ENCODE measurements around the gene DOHH. TPM values are rescaled to one million over a fixed set of nuclear protein-coding genes. Genes with fewer than 3 reads are reported as not detected.

The DOHH gene
- total and polyA plus RNA-seq, 2 experiments from 2014 or later = 19.0 to 34.7 TPM

GRCh38 chr19:3454656-3455392 lies 45.6 kb downstream of the DOHH start:
- peaks cover 18% of the 10 kb centered on the region; the same call in 1 of the 2 replicates for H3K4me1 ChIP-seq (ENCODE audit: insufficient read depth)
- DNase-seq (ENCODE audit: low spot score) (no peak), ATAC-seq (no peak)
- no peaks in the 10 kb centered on the region for H3K36me3 Mint-ChIP-seq (ENCODE audit: low read depth)
- H3K4me3 Mint-ChIP-seq = no peak overlapping the region
- H3K9me2 ChIP-seq (ENCODE audit: insufficient read depth) = no peaks in the 10 kb centered on the region
- no peak overlapping the region for H3K4me3 ChIP-seq
- H4K20me1 ChIP-seq (replicated peaks; ENCODE audit: insufficient read depth) = no peaks in the 10 kb centered on the region; the same call in 1 of the 2 replicates
- H2AFZ ChIP-seq = no peak overlapping the region
- H3K27me3 Mint-ChIP-seq (ENCODE audit: insufficient read depth, low read depth, poor library complexity) = peaks cover 15% of the 10 kb centered on the region
- peaks cover 14% of the 10 kb centered on the region for H3K4me1 Mint-ChIP-seq
- no peaks in the 10 kb centered on the region for H3K36me3 ChIP-seq (ENCODE audit: insufficient read depth)
- no peak overlapping the region for H3K27ac ChIP-seq (ENCODE audit: low read depth)
- no peaks in the 10 kb centered on the region for H3F3A ChIP-seq (replicated peaks; ENCODE audit: low read depth)
- H3K27me3 ChIP-seq (ENCODE audit: insufficient read depth) = peaks cover 32% of the 10 kb centered on the region
- no peak overlapping the region for H3K27ac Mint-ChIP-seq
- H3K4me2 ChIP-seq = no peak overlapping the region
- no peaks in the 10 kb centered on the region; the same call in 2 of the 3 replicates for H3K9me3 Mint-ChIP-seq
- TF ChIP-seq CREB1 (CRISPR knock-in tag; IDR thresholded peaks at IDR 0.05; ENCODE audit: low read depth) (no peak), NANOG (IDR thresholded peaks at IDR 0.05; ENCODE audit: borderline replicate concordance) (no peak), STAT1 (IDR thresholded peaks at IDR 0.05; ENCODE audit: unreplicated experiment) (no peak), CTCF (conservative IDR thresholded peaks at IDR 0.05; ENCODE audit: low read depth in 2 of 2) (no peak), ETS1 (IDR thresholded peaks at IDR 0.05) (no peak), JUNB (IDR thresholded peaks at IDR 0.05; ENCODE audit: unreplicated experiment) (no peak), EZH2 (IDR thresholded peaks at IDR 0.05; ENCODE audit: low read depth, unreplicated experiment) (no peak), REST (IDR thresholded peaks at IDR 0.05; ENCODE audit: unreplicated experiment) (no peak), POLR2AphosphoS5 (IDR thresholded peaks at IDR 0.05; ENCODE audit: low read depth) (no peak), ZNF462 (CRISPR knock-in tag; IDR thresholded peaks at IDR 0.05) (no peak), ZNF331 (CRISPR knock-in tag; IDR thresholded peaks at IDR 0.05; ENCODE audit: low read depth) (no peak), ZNF114 (CRISPR knock-in tag; IDR thresholded peaks at IDR 0.05) (no peak), EZH2phosphoT487 (IDR thresholded peaks at IDR 0.05; ENCODE audit: unreplicated experiment) (no peak)
- H3K79me2 ChIP-seq (replicated peaks; ENCODE audit: insufficient read depth) = no peaks in the 10 kb centered on the region
